ENCODE data around the gene FASN. TPM values are rescaled to one million over a fixed set of nuclear protein-coding genes. Genes with fewer than 3 reads are reported as not detected.

FASN gene
- total and polyA plus RNA-seq, 2 of the 13 experiments (the other 11 are each of a cell fraction or from before 2014, with no cell fraction given), result 51.7 to 101 TPM

- TF ChIP-seq ZBTB49 (CRISPR knock-in tag; IDR thresholded peaks at IDR 0.05; ENCODE audit: borderline replicate concordance), result no peak
- peak; percentile 72; the same call in 1 of the 2 replicates for TF ChIP-seq ZNF784 (CRISPR knock-in tag; IDR thresholded peaks at IDR 0.05; ENCODE audit: borderline replicate concordance)
- no peak for TF ChIP-seq CAMTA2 (CRISPR knock-in tag; IDR thresholded peaks at IDR 0.05; ENCODE audit: borderline replicate concordance)
- no peak for TF ChIP-seq REXO4 (CRISPR knock-in tag; IDR thresholded peaks at IDR 0.05; ENCODE audit: borderline replicate concordance)
- no peak; the same call in 1 of the 2 replicates for TF ChIP-seq TEAD2 (CRISPR knock-in tag; IDR thresholded peaks at IDR 0.05)
- no peak for TF ChIP-seq ZNF33A (CRISPR knock-in tag; IDR thresholded peaks at IDR 0.05; ENCODE audit: borderline replicate concordance)
- TF ChIP-seq FOXO1 (CRISPR knock-in tag; IDR thresholded peaks at IDR 0.05), result no peak
- TF ChIP-seq ZNF720 (CRISPR knock-in tag; IDR thresholded peaks at IDR 0.05), result 0 out of 2 replicates have a peak, but pooled peaks have one; percentile 47
- no peak for TF ChIP-seq SKI (IDR thresholded peaks at IDR 0.05; ENCODE audit: partially characterized antibody)
- TF ChIP-seq ZNF496 (CRISPR knock-in tag; IDR thresholded peaks at IDR 0.05; ENCODE audit: insufficient replicate concordance), result no peak
- TF ChIP-seq RORA (CRISPR knock-in tag; IDR thresholded peaks at IDR 0.05), result no peak
- no peak for TF ChIP-seq HMG20B (CRISPR knock-in tag; conservative IDR thresholded peaks at IDR 0.05)
- TF ChIP-seq, protein P1, sequence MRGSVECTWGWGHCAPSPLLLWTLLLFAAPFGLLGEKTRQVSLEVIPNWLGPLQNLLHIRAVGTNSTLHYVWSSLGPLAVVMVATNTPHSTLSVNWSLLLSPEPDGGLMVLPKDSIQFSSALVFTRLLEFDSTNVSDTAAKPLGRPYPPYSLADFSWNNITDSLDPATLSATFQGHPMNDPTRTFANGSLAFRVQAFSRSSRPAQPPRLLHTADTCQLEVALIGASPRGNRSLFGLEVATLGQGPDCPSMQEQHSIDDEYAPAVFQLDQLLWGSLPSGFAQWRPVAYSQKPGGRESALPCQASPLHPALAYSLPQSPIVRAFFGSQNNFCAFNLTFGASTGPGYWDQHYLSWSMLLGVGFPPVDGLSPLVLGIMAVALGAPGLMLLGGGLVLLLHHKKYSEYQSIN (CRISPR knock-in tag; IDR thresholded peaks at IDR 0.05; ENCODE audit: borderline replicate concordance), result no peak
- 0 out of 2 replicates have a peak, but pooled peaks have one; percentile 16 for TF ChIP-seq ATF7-NPFF (CRISPR knock-in tag; IDR thresholded peaks at IDR 0.05; ENCODE audit: low read depth)
- TF ChIP-seq, protein P2, sequence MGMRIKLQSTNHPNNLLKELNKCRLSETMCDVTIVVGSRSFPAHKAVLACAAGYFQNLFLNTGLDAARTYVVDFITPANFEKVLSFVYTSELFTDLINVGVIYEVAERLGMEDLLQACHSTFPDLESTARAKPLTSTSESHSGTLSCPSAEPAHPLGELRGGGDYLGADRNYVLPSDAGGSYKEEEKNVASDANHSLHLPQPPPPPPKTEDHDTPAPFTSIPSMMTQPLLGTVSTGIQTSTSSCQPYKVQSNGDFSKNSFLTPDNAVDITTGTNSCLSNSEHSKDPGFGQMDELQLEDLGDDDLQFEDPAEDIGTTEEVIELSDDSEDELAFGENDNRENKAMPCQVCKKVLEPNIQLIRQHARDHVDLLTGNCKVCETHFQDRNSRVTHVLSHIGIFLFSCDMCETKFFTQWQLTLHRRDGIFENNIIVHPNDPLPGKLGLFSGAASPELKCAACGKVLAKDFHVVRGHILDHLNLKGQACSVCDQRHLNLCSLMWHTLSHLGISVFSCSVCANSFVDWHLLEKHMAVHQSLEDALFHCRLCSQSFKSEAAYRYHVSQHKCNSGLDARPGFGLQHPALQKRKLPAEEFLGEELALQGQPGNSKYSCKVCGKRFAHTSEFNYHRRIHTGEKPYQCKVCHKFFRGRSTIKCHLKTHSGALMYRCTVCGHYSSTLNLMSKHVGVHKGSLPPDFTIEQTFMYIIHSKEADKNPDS (CRISPR knock-in tag; IDR thresholded peaks at IDR 0.05), result no peak; the same call in 1 of the 2 replicates
- TF ChIP-seq ZNF383 (CRISPR knock-in tag; IDR thresholded peaks at IDR 0.05; ENCODE audit: borderline replicate concordance), result no peak
- no peak for TF ChIP-seq HOXA9 (CRISPR knock-in tag; IDR thresholded peaks at IDR 0.05; ENCODE audit: borderline replicate concordance)
- no peak; the same call in 1 of the 2 replicates for TF ChIP-seq HOXA3 (CRISPR knock-in tag; IDR thresholded peaks at IDR 0.05)
- TF ChIP-seq, protein P3, sequence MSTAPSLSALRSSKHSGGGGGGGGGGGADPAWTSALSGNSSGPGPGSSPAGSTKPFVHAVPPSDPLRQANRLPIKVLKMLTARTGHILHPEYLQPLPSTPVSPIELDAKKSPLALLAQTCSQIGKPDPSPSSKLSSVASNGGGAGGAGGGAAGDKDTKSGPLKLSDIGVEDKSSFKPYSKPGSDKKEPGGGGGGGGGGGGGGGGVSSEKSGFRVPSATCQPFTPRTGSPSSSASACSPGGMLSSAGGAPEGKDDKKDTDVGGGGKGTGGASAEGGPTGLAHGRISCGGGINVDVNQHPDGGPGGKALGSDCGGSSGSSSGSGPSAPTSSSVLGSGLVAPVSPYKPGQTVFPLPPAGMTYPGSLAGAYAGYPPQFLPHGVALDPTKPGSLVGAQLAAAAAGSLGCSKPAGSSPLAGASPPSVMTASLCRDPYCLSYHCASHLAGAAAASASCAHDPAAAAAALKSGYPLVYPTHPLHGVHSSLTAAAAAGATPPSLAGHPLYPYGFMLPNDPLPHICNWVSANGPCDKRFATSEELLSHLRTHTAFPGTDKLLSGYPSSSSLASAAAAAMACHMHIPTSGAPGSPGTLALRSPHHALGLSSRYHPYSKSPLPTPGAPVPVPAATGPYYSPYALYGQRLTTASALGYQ (CRISPR knock-in tag; IDR thresholded peaks at IDR 0.05), result no peak
- peak; percentile 83; the same call in 1 of the 2 replicates for TF ChIP-seq AKAP8 (CRISPR knock-in tag; IDR thresholded peaks at IDR 0.05)
These were observed 1.1 kb upstream of the FASN start (continued) for GRCh38 chr17:82098939-82099763.

Data from HepG2 (cell line).